Ramos (cell line): Measurements from ENCODE around the gene TNK2.
"Not testable (repeated sequence)": the region's sequence is repeated elsewhere in the genome, so short reads cannot be mapped to it uniquely, and the experiment has no call there.

Experiments
- in situ Hi-C: fragments of 300-500 bp; cut with MboI; formaldehyde crosslinking; loops from one replicate; pipeline ENCODE4 v1.14.3; 2022; ENCODE audit warnings: low sequenced_read_pairs; ENCODE audit not compliant: unreplicated experiment

TNK2 gene

GRCh38 chr3:195921334-195921791, 13.0 kb upstream of the TNK2 start:
- in situ Hi-C loops: loop anchor here (10.0 kb wide), 1 partner anchor 177 kb away; no protein-coding TSS in a partner anchor

DNA sequence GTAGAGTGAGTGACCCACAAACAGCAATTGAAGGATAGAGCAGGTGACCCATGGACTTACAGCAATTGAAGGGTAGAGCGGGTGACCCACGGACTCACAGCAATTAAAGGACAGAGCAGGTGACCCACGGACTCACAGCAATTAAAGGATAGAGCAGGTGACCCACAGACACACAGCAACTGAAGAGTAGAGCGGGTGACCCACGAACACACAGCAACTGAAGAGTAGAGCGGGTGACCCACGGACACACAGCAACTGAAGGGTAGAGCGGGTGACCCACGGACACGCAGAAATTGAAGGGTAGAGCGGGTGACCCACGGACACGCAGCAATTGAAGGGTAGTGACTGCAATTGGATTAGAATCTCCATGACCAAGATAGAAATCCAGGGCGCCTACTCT, 9.8 kb upstream of the TNK2 start:
- in situ Hi-C loops: loop anchor here (5.0 kb wide), 1 partner anchor 56 kb away; no protein-coding TSS in a partner anchor

DNA sequence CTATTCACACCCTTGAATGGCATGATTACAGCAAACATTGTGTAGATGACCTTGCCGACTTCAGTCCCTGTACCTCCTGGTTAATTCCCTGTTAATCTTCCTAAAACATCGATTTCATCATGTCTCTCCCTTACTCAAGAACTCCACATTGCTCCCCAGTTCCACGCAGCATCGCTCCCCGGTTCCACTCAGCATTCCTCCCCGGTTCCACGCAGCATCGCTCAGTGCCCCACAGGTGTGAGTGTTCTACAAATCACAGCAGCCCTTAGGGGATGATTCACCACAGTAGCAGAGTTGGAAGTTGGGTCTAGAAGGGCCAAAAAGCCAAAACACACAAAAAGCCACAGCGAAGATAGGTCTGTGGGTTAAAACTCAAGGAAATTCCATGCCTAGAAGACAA, 8.6 kb upstream of the TNK2 start:
- in situ Hi-C loops: loop anchor here (5.0 kb wide), 1 partner anchor 55 kb away; no protein-coding TSS in a partner anchor

DNA sequence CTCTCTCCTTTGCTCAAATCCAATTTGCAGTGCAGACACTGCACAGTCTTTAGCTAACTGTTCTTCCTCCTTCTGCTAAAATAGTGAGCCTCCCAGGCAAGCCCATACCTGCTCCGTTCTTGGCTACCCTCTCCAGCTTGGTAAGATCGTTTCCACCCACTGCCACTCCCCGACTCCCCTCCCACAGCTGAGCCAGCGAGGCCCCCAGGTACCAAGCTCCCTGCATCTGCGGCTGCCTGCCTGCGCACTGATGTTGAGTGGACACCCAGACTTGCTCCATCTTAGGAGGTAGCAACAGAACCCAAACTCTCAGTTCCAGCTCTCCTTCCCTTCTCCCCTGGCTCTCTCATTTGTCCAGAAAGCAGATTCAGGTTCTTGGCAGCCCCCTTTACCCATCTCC, 7.9 kb upstream of the TNK2 start:
- in situ Hi-C loops: loop anchor here (5.0 kb wide), 1 partner anchor 54 kb away; no protein-coding TSS in a partner anchor

DNA sequence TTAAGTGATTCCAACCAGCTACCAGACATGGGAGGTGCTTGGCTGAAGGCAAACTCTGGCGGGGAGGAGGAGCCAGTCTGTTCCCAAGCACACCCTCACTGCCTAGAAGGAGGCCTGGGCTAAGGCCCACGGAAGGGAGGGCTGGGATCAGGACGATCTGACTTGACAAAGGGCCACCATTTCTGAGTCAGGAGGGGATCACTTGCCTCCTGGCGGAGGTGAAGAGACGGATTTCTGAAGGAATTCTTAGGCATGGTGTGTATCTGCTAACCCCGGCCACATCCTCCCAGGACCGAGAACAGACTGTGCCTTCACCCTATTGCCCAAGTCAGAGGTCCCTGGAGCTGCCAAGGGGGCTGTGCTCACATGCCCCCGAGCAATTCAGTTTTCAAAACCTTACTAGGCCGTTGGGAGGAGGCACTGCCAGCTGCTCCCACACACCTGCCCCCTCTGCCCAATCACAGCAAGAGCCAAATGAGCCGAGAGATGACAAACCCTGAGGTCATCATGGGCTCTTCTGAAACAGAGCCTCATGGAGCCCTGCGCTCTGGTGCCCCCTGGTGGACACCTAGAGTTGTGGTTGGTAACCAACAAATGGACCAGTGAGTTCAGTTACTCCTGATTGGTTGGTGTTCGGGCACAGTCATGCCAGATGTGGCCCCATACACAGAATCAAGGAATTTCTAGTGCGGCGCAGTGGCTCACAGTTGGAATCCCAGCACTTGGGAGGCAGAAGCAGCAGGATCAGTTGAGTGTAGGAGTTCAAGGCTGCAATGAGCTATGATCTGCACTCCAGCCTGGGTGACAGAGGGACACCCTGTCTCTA, 6.5 kb upstream of the TNK2 start:
- in situ Hi-C loops: loop anchor here (5.0 kb wide), 1 partner anchor 53 kb away; no protein-coding TSS in a partner anchor

DNA sequence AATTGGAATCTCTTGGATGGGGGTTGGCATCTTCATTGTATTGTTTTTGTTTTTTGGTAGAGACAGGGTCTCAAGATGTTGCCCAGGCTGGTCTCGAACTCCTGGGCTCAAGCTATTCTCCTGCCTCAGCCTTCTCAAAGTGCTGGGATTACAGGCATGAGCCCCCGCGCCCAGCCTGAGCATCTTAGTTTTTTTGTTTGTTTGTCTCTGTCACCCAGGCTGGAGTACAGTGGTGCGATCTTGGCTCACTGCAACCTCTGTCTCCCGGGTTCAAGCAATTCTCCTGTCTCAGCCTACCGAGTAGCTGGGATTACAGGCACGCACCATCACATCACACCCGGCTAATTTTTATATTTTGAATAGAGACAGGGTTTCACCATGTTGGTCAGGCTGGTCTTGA, 5.8 kb upstream of the TNK2 start:
- in situ Hi-C loops: not testable (repeated sequence)

DNA sequence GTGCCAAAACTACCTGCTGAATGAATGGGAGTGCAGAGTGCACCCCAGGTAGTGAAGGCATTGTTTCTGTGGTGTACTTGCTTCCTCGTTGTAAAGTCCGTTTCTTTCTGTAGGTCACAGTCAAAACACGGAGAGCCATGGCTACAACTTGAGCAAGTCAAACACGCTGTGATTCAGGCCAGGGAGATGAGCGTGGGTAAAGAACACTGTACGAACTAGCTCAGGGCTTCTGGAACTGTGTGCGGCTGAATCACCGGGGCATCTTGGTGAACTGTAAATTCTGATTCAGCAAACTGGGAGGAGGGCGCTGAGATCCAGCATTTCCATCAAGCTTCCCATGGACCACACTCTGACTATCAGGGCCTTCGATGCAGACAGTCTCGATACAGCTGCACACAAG, 5.0 kb upstream of the TNK2 start:
- in situ Hi-C loops: no loop called here

- in situ Hi-C loops: no loop called here
These were observed 3.6 kb upstream of the TNK2 start for GRCh38 chr3:195911946-195912270.

DNA sequence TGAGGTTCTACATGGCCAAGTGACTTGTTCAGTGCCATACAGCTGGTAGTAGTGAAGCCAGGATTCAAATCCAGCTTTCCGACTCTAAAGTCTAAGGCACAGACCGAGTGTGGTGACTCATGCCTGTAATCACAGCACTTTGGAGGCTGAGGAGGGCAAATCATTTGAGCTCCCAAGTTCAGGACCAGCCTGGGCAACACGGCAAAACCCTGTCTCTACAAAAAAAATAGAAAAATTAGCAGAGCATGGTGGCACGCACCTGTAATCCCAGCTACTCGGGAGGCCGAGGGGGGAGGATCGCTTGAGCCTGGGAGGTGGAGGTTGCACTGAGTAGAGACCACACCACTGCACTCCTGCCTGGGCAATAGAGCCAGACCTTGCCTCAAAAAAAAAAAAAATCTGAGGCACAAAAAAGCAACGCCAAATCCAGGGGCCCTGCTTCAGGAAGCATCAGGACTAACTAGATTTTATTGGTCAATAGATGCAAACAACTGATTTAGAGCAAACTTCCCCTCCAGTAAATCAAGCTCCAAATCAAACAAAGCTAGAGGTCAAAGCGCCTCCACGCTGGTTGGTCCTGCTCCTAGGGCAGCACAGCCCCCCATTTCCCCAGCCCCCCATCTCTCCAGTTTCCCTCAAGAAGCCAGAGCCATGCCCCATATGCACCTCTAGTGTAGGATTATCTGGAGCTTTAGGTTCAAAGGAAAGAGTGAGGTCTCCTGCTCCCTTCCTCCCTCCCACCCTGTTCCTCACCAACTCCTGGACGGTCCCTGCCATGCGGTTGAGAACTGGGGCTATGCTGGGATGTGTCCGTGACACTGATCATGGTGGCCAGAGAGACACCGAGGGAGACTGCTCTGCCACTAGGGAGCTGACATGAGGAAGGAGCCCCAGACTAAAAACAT, 2.9 kb upstream of the TNK2 start:
- in situ Hi-C loops: no loop called here

DNA sequence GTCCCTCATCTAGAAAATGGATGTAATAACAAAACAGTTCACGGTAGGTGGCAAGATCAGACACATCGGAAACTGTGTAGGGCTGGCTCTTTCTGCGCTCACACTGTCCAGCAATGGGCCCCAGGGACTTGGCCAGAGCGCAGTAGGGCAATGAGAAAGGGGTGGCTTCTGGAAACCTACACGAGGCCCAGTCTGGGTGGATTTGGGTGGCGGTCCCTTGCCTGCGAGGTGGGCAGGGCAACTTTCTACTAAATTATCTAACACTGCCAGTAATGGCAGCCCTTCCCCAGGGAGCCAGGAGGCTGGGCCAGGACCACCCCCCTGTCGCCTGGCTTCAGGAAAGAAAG, 2.1 kb upstream of the TNK2 start:
- in situ Hi-C loops: no loop called here

- in situ Hi-C loops: no loop called here
These were observed 1.5 kb upstream of the TNK2 start for GRCh38 chr3:195909644-195910498.

DNA sequence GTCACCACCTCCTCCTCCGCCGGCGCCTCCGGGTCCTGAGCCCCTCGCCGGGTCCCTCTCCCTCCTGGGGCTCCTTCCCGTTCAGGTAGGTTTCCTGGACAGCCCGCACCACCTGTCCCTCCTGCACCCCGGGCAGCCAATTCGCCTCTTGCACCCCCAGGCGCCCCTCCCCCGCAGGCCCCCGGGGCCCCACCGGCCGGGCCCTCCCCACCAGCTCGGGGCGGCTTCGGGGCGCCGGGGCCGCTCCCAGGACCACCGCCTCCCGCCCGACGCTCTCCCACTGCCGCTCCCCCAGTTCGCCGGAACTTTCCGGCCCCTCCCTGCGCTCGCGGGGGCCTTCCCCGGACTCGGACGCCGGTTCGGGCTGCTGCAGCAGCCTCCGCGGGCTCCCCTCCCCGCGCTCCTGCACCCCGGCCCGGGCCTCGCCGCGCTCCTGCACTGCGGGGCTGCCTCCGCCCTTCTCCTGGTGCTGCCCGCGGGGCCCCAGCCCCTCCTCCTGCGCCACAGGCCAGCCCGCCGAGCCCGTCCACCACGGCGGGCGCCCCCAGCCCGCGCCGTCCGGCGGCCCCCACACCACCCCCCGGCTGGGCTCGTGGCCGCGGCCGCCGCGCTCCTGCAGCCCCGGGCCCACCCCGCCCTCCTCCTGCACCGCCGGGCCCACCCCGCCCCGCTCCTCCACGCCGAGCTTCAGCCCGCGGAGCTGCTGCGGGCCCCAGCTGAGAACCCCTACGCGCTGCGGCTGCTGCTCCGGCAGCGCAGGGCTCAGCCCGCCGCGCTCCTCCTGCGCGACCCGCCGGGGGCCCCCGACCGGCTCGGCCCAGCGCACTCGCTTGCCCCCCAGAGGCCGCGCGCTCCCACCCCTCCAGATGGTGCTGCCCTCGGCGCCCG, 587 bp upstream of the TNK2 start:
- in situ Hi-C loops: no loop called here

GRCh38 chr3:195907684-195907933, 742 bp downstream of the TNK2 start:
- in situ Hi-C loops: no loop called here

- in situ Hi-C loops: no loop called here
These were observed 1.3 kb downstream of the TNK2 start for GRCh38 chr3:195906865-195907683.

DNA sequence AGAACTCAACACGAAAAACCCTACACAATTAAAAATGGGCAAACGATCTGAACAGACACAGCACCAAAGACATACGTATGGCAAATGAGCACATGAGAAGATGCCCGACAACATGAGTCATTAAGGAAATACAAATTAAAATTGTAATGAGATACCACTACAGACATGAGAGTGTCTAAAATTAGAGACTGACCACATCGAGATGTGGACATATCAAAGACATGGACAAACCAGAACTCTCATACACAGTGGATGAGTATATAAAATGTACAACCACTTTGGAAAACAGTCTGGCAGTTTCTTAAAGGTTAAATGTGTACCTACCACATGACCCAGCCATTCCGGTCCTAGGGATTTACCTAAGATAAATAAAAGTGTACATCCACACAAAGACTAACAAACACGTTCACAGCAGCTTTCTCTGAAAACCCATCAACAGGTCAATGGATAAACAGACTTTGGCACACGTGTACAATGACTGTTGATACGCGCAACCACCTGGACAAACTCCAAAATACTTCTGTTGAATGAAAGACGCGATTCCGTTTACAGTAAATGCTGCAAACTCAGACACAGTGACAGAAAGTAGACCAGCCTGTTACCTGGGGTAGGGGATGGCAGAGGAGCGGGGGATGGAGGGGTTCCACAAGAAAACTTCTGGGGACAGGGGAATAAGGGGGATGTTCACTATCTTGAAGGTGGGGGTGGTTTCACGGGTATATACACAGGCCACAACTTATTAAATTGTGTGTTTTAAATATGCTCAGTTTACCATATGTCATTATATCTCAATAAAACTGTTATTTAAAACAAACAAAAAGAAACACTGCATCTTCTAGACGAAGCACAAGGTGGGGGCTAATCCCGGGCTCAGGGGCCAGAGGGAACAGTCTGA, 2.1 kb downstream of the TNK2 start:
- in situ Hi-C loops: no loop called here

DNA sequence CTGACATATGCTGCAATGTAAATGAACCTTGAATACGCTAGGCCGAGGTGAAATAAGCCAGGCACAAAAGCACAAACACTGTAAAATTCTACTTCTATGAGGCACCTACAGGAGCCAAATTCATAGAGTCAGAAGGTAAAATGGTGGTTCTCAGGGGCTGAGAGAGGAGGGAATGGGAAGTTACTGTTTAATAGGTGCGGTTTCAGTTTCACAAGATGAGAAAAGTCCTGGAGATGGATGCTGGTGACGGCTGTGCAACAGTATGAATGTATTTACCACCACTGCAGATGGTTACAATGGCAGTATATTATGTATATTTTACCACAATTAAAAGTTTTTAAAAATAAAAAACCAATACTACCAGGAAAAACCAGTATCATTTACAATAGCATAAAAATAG, 4.0 kb downstream of the TNK2 start:
- in situ Hi-C loops: no loop called here

DNA sequence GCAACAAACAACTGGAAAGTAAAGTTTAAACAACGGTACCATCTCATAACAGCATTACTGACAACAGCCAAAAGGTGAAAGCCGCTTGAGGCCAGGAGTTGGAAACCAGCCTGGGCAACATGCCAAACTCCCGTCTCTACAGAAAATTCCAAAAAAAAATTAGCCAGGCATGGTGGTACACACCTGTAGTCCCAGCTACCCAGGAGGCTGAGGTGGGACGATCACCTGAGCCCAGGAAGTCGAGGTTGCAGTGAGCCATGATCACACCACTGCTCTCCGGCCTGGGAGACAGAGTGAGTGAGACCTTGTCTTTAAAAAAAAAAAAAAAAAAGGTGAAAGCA, 4.4 kb downstream of the TNK2 start:
- in situ Hi-C loops: no loop called here

DNA sequence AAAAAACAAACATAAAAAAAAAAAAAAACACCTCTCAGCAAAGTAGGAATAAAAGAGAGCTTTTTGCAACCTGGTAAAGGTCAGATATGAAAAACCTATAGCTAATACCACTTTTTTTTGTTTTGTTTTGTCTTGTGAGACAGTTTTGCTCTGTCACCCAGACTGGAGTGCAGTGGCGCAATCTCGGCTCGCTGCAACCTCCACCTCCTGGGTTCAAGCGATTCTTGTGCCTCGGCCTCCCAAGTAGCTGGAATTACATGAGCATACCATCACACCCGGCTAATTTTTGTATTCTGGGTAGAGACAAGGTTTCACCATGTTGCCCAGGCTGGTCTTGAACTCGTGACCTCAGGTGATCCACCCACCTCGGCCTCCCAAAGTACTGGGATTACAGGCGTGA, 5.7 kb downstream of the TNK2 start:
- in situ Hi-C loops: not testable (repeated sequence)
